Stimulated activated CD4-positive, alpha-beta T cell treated with anti-CD3 and anti-CD28 coated beads, Interleukin-2, amount 100 ng/mL, for 48 hours (primary cell): ENCODE results near the gene CLDN6.
"Not testable (repeated sequence)": the region's sequence is repeated elsewhere in the genome, so short reads cannot be mapped to it uniquely, and the experiment has no call there.

Experiments used
- DNase-seq, 2 donors: peaks; one replicate each; pipeline ENCODE4 v3.0.0-alpha.2; 2020

CLDN6 gene

DNA sequence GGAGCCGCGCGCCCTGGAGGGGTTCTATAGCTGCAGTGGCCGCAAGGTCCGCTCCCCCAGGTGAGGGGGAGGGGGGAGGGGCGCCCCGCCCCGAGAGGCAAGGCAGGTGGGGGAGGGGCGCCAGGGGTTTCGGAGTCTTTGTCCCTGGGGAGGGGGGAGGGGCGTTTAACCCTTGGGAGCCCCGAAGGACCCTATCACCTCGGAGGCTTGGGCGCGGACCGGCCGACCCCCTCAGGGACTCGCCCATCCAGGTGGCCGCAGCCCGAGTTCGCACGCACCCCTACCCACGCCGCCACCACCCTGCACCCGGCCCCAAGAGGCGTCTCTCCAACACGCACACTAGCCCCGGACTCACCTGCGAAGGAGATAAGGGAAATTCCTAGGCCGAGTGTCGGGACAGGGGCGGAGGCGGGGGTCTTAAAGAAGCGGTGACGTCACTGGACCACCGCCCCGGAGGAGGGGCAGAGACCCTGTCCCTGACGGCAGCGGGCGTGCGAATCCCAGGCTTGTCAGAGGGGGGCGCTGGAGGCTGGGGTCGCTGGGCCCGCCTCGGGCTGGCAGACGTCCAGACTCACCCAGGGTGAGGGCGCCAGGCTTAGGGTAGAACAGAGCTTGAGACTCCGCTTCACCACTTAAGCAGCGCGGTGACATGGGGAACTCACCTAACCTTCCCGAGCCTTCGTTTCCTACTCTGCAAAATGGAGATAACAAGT, at the start of gene CLDN6:
Gene CLDN6, minus strand, starts transcription at position 390 of the 713 bp plus-strand sequence. CDS start 2,162 bp downstream, outside the sequence.
- peak in 1 of 2 donors; percentile 55 for DNase-seq

GRCh38 chr16:3066440-3066748, 48.4 kb upstream of the CLDN6 start:
- DNase-seq: no peak

GRCh38 chr16:3065742-3066439, 47.9 kb upstream of the CLDN6 start:
- no peak for DNase-seq

- DNase-seq: peak in 1 of 2 donors; percentile 70
These were observed 47.2 kb upstream of the CLDN6 start, which contains the start of gene IL32 for GRCh38 chr16:3065069-3065741. IL32 (plus strand) TSS chr16:3065640; CDS start chr16:3065812, 172 bp downstream.

- DNase-seq: no peak
These were observed 45.8 kb upstream of the CLDN6 start for GRCh38 chr16:3063625-3064386.

DNA sequence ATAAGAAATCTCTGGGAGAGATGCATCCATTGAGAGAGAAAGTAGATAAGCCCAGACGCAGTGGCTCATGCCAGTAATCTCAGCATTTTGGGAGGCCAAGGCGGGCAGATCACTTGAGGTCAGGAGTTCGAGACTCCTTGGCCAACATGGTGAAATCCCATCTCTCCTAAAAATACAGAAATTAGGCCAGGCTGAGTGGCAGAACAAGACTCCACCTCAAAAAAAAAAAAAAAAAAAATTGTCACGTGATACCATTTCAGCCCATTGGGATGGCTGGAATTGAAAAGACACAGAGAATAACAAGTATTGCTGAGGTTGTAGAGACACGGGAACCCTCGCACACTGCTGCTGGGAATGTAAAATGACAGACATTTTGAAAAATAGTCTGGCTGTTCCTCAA, 44.6 kb upstream of the CLDN6 start:
- no peak for DNase-seq

DNA sequence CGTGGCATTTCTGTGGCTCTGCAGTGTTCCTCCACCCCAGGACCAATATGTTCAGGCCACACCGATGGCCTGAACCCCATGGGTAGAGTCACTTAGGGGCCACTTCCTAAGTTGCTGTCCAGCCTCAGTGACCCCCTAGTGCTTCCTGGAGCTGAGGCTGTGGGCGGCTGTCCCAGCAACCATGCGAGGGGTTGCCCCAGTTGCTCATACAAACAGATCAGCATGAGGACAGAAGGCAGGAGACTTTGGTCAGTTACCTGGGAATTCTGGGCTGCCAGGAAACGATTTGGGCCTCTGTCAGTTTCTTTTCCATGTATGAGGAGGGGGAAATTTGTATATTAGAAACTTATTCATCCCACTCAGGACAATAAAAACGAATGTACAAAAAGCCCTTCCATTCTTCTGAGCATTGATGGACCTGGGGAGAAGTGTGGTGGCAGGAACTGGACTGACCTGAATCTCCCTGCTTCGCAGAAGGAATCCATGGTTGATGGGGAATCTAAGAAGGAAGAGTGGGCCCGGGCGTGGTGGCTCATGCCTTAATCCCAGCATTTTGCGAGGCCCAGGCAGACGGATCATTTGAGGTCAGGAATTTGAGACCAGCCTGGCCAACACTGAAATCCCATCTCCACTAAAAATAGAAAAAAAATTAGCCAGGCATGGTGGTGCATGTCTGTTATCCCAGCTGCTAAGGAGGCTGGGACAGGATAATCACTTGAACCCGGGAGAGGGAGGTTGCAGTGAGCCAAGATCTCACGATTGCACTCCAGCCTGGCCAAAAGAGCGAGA, 42.5 kb upstream of the CLDN6 start:
- DNase-seq: no peak

DNA sequence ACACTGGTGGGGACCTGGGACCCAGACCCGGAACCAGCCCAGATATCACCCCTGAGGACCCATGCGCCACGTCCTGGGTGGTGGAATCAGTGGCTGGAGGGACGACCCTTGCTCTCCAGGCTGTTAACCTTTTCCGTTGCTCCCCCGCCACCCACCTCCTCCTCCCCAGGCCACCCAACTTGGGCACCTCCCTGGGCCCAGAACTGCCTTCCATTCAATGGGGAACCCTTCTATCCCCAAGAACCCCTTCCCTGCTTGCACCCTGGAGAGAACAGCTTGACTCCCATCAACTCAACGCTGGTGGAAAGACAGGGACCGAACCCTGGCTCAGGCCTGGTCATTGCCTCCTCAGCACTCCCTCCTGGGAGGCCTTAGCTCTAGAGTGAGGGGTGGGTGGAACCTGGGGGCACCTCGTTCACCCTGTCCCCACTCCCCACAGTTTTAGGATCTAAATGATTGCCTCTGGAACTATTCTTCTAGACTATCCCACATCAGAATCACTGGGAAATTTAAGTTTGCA, 41.8 kb upstream of the CLDN6 start:
- DNase-seq: no peak

GRCh38 chr16:3059041-3059722, 41.2 kb upstream of the CLDN6 start:
- peak; percentile 85 to 91 for DNase-seq

- DNase-seq: no peak
These were observed 40.4 kb upstream of the CLDN6 start for GRCh38 chr16:3058139-3059030.

DNA sequence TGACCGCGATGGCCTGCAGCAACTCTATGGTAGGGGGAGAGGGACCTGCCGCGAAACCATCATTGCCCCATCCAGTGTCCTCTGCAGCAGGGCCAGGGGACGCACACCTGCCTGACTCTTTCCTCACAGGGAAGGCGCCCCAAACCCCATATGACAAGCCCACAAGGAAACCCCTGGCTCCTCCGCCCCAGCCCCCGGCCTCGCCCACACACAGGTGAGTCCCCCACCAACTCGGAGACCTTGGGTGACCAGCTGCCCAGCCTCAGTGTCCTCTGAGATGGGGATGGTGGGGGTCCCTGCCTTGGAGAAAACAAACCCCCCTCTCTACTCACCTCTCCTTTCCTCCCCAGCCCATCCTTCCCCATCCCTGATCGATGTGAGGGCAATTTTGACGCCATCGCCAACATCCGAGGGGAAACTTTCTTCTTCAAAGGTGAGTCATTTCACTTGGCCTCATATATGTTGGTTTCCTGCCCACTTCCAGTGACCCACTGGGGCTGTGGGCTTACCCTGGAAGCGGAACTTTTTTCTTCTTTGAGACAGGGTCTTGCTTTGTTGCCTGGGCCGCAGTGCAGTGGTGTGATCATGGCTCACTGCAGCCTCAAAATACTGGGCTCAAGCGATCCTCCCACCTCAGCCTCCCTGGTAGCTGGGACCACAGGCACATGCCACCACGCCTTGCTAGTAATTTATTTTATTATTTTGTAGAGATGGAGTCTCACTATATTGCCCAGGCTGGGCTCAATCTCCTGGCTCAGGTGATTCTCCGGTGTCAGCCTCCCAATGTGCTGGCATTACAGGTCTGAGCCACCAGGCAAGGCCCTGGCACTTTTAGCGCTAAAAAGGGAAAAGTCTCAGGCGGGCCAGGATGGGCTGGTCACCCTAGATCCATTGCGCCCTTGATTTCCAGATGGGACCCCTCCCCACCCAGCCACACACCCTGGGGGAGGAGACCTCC, 39.5 kb upstream of the CLDN6 start:
- no peak for DNase-seq

DNA sequence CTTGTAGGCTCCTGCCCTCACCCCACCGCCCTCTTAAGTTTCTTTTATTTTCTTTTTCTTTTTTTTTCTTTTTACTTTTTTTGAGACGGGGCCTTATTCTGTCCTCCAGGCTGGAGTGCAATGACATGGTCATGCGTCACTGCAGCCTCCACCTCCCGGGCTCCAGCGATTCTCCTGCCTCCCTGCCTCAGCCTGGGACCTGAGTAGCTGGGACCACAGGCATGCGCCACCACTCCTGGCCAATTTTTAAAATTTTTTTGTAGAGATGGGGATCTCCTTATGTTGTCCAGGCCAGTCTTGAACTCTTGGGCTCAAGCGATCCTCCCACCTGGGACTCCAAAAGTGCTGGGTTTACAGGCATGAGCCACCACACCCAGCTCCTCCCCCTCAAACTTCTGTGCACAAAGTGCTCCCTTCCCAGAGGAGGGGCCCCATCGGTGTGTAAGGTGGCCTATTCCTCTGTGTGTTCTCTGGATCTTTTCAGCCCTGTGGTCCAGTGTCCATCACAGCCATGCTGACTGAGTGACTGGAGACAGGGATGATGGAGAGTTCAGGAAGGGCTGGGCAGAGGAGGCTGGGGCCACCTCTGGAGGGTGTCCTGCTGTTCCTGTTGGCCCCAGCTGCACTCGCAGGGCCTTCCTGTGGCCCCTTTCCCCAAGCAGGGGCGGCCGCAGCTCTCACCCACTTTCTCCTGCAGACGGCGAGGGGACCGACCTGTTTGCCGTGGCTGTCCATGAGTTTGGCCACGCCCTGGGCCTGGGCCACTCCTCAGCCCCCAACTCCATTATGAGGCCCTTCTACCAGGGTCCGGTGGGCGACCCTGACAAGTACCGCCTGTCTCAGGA, 38.6 kb upstream of the CLDN6 start:
- no peak for DNase-seq

DNA sequence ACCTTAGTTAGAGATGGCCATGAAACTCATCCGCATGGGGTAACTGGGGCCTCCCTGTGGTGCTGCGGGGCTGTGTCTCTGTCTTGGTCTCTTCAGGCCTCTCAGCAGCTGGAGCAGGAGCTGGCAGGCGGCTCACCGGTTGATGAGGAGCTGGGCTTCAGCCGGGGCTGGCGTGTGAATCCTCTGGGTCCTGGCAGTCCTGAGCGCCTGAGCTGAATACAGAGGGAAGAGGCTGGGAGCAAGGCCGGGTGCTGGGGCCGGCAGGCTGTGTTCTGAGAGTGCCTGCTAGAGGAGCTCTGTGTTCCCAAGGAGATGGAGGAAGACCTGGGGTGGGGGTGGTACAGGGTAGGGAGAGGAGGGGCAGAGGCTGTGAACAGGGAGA, 37.7 kb upstream of the CLDN6 start:
- DNase-seq: not testable (repeated sequence)

DNA sequence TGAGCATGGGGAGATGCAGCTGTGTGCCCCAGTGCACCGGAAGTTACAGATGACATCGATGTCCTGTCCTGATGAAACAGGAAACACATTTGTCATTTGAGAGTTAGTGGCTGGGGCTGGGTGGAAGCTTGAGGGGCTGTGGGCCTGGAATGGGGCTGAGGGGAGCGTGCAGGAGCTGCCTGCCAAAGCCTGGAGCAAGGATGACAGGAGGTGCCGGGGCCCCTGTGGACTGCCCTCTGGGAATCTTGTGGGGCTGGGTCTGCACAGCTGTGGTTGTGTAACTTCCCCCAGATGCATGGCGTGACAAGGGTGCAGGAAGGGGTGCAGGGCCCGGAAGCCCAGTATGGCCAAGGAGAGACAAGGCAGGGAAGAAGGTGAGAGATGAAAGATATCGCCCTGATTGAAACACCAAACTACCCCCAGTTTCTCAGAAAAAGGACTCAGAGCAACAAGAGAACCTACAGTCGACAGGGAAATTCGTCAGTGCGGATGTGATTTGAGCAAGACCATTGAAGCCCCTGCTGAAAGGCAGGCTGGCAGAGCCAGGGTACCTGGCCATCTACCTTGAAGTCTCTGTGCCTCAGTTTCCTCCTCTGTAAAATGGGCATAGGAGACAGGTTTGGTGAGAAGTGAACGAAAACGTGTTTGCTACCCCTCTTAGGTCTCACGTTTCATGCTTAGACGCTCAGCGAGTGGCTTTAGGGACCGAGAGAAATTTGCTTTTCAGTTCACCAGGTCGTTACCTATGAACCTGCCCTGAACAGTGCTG, 37.2 kb upstream of the CLDN6 start:
- no peak for DNase-seq

DNA sequence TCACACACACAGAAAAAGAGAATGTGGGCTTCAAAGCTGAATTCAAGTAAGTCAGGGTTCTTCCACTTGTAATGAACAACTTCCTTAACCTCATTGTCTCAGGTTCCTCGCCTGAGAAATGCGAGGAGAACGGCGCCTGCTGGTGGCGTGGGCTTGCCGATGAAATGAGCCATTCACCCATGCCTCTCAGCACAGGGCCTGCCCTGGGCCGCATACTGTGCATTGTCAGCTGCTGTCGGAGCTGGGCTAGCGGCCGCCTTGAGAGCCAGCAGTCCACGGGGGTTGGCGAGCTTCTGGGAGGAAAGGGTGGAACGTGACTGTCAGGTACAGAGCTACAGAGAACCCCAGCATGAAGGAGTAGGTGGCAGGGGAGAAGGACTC, 35.3 kb upstream of the CLDN6 start:
- DNase-seq: not testable (repeated sequence)

- not testable (repeated sequence) for DNase-seq
These were observed 34.8 kb upstream of the CLDN6 start for GRCh38 chr16:3052571-3053329.

GRCh38 chr16:3051494-3051893, 33.5 kb upstream of the CLDN6 start:
- DNase-seq: no peak
